ENCODE results near the gene MPL. TPM values are rescaled to one million over a fixed set of nuclear protein-coding genes. Genes with fewer than 3 reads are reported as not detected.

The MPL gene
- total RNA-seq, 1 donor from 2014 or later = not detected

DNA sequence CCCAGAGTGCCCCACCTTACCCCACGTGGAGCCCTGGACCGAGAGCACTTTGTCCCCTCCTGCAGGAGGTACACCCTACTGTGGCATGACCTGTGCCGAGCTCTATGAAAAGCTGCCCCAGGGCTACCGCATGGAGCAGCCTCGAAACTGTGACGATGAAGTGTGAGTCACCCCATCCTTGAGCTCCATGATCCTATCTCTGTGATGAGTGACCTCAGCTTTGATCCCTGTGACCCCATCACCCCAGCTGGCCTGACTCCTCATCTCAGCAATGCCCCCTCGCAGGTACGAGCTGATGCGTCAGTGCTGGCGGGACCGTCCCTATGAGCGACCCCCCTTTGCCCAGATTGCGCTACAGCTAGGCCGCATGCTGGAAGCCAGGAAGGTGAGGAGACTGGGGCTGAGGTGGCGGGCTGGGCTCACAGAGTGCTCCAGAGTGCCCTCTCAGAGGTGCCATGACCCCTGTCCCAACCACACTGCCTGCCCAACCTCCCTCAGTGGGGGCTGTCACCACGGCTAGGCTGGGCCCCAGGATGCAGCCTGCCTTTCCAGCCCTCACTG lies 16.2 kb upstream of the MPL start:
- TF ChIP-seq, protein P1, sequence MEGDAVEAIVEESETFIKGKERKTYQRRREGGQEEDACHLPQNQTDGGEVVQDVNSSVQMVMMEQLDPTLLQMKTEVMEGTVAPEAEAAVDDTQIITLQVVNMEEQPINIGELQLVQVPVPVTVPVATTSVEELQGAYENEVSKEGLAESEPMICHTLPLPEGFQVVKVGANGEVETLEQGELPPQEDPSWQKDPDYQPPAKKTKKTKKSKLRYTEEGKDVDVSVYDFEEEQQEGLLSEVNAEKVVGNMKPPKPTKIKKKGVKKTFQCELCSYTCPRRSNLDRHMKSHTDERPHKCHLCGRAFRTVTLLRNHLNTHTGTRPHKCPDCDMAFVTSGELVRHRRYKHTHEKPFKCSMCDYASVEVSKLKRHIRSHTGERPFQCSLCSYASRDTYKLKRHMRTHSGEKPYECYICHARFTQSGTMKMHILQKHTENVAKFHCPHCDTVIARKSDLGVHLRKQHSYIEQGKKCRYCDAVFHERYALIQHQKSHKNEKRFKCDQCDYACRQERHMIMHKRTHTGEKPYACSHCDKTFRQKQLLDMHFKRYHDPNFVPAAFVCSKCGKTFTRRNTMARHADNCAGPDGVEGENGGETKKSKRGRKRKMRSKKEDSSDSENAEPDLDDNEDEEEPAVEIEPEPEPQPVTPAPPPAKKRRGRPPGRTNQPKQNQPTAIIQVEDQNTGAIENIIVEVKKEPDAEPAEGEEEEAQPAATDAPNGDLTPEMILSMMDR (conservative IDR thresholded peaks at IDR 0.05) = no peak

DNA sequence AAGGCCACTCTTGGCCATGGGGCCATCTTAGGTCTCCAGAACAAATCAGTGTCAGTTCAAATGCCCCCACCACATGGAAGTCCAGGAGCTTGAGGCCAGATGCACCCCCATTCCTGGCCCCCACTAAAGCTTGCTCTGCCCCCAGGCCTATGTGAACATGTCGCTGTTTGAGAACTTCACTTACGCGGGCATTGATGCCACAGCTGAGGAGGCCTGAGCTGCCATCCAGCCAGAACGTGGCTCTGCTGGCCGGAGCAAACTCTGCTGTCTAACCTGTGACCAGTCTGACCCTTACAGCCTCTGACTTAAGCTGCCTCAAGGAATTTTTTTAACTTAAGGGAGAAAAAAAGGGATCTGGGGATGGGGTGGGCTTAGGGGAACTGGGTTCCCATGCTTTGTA lies 15.1 kb upstream of the MPL start:
- no peak overlapping the region for H3K27ac Mint-ChIP-seq (ENCODE audit: unreplicated experiment)
- peaks cover 6% of the 10 kb centered on the region for H3K9me3 Mint-ChIP-seq
- no peak for DNase-seq (ENCODE audit: low read depth, low spot score)
- TF ChIP-seq, protein P1 (conservative IDR thresholded peaks at IDR 0.05) = no peak
- H3K4me3 Mint-ChIP-seq = no peak overlapping the region
- H3K27me3 Mint-ChIP-seq (ENCODE audit: low read depth) = no peaks in the 10 kb centered on the region
- peaks cover 7% of the 10 kb centered on the region for H3K4me1 Mint-ChIP-seq
- H3K36me3 Mint-ChIP-seq (ENCODE audit: low read depth) = peaks cover 4% of the 10 kb centered on the region

More for the DNA sequence above, 16.2 kb upstream of the MPL start:
- DNase-seq (ENCODE audit: low read depth, low spot score) = no peak
- H3K27me3 Mint-ChIP-seq (ENCODE audit: low read depth) = no peaks in the 10 kb centered on the region
- no peak overlapping the region for H3K4me3 Mint-ChIP-seq
- H3K36me3 Mint-ChIP-seq (ENCODE audit: low read depth) = peaks cover 4% of the 10 kb centered on the region
- H3K27ac Mint-ChIP-seq (ENCODE audit: unreplicated experiment) = no peak overlapping the region
- peaks cover 18% of the 10 kb centered on the region for H3K4me1 Mint-ChIP-seq
- H3K9me3 Mint-ChIP-seq = peaks cover 5% of the 10 kb centered on the region

DNA sequence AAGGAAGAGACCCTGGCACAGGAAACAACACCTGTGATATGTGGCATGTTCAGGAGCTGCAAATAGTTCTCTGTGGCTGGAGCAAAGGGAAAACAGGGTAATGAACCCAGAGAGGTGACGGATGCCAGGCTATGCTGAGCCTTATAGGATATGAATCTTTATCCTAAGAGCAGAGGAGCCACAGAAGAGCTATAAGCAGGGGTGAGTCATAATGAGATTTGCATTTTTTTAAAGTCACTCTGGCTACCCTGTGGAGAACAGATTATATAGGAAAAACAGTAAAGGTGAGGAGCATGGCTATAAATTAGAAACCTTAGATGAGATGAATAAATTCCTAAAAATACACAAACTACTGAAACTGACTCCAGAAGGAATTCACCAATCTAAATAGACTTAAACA lies 12.8 kb upstream of the MPL start:
- Mint-ChIP-seq H3K36me3 (ENCODE audit: low read depth) (peaks cover 4% of the 10 kb centered on the region), H3K27ac (ENCODE audit: unreplicated experiment) (no peak overlapping the region), H3K27me3 (ENCODE audit: low read depth) (no peaks in the 10 kb centered on the region), H3K4me3 (no peak overlapping the region), H3K4me1 (no peaks in the 10 kb centered on the region), H3K9me3 (peaks cover 10% of the 10 kb centered on the region)
- no peak for DNase-seq (ENCODE audit: low read depth, low spot score)
- TF ChIP-seq, protein P1 (conservative IDR thresholded peaks at IDR 0.05) = no peak

DNA sequence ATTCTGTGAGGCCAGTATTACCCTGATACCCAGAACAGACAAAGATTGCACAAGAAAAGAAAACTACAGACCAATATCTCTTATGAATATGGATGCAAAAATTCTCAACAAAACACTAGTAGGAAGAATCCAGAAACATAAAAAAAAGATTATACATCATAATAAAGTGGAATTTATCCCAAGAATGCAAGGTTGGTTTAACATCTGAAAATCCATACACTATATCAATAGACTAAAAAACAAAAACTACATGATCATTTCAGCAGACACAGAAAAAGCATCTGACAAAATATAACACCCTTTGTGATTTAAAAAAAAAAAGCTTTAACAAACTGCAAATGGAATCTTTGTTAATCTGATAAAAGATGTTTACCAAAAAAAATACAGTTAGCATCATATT lies 12.2 kb upstream of the MPL start:
- TF ChIP-seq, protein P1 (conservative IDR thresholded peaks at IDR 0.05) = no peak
- no peak overlapping the region for H3K4me3 Mint-ChIP-seq
- peaks cover 10% of the 10 kb centered on the region for H3K9me3 Mint-ChIP-seq
- H3K36me3 Mint-ChIP-seq (ENCODE audit: low read depth) = peaks cover 4% of the 10 kb centered on the region
- H3K4me1 Mint-ChIP-seq = no peaks in the 10 kb centered on the region
- H3K27me3 Mint-ChIP-seq (ENCODE audit: low read depth) = no peaks in the 10 kb centered on the region
- H3K27ac Mint-ChIP-seq (ENCODE audit: unreplicated experiment) = no peak overlapping the region
- no peak for DNase-seq (ENCODE audit: low read depth, low spot score)

DNA sequence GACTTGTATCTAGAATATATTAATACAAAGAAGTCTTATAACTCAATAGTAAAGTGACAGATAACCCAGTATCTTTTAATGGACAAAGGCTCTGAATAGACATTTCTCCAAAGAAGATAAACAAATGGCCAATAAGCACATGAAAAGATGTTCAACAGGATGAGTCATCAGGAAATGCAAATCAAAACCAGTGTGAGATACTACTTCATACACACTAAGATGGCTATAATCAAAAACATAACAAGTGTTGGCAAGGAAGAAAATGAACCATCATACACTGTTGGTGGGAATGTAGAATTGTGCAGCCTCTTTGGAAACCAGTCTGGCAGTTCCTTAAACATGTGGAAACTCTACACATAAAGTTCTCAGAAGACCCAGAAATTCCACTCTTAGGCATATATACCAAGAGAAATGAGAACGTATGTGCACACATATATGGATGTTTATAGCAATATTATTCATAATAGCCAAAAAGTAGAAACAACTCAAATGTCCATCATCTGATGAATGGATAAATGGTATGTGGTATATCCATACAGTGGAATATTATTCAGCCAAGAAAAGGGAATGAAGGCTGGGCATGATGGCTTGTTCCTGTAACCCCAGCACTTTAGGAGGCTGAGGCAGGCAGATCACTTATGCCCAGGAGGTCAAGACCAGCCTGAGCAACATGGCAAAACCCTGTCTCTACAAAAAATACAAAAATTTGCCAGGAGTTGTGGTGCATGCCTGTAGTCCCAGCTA lies 9.9 kb upstream of the MPL start:
- no peak for DNase-seq (ENCODE audit: low read depth, low spot score)
- H3K36me3 Mint-ChIP-seq (ENCODE audit: low read depth) = peaks cover 4% of the 10 kb centered on the region
- no peaks in the 10 kb centered on the region for H3K4me1 Mint-ChIP-seq
- no peak overlapping the region for H3K4me3 Mint-ChIP-seq
- no peak overlapping the region for H3K27ac Mint-ChIP-seq (ENCODE audit: unreplicated experiment)
- TF ChIP-seq, protein P1 (conservative IDR thresholded peaks at IDR 0.05) = no peak
- H3K27me3 Mint-ChIP-seq (ENCODE audit: low read depth) = no peaks in the 10 kb centered on the region
- H3K9me3 Mint-ChIP-seq = peaks cover 10% of the 10 kb centered on the region
